Inflammatory macrophage treated with lipopolysaccharide for 1 hour (primary cell): ENCODE results near the gene GPR148.

Source experiments
- DNase-seq, 2 donors: peaks; one replicate each; pipeline ENCODE4 v3.0.0-alpha.2; 2020 to 2022

Gene GPR148

DNA sequence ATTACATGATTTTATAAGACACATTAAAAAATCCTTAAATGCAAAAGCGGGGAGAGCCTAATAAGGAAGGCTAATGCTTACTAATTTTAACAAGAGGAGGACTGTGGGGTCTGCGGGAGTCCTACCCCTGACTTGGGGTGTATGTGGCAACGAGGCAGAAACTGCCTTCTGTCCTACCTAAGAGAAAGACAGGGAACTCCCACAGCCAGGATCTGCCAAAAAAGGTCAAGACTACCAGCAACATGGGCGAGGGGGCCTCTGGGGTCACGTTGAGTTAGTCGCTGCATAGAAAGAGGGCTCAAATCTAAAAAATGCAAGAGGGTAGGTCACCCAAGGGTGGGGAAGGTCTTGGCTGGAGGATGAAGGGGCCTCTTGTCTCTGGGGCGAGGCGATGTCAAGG is 25.9 kb downstream of the GPR148 start:
- no peak for DNase-seq

DNA sequence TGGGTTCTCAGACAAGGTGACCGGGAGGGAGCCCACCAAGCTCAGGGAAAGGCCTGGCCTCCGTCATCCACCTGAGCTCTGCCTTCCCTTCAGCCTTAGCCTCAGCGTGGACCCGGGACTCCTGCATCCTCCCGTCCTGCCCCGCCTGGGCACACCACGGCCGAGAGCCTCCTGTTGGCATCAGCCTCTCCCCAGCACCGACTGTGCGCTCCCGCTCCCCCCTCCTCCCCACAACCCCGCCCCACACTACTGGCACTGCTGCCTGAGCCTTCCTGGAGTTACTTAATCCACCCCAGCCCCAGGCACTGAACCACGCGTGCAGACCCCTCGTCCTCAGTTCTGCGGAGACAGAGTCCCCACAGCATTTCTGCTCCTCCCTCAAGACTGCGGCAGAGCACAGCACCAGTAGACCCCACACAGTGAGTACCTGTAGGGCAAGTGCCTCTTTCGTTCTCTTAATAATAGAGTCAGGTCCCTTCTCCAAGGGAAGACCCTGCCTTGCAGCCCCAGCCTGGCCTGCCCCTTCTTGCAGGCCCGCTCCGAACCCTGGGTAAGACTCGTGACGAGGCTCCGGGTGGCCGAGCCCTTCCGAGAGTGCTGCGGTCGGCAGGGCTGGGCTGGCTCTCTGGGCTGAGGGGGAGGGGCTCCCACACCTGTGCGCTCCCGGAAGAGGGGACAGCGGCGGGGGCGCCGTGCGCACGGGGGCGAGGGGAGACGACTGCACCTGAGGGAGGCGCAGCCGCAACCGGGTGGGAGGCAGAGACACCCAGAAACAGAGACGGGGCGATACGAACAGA is 26.6 kb downstream of the GPR148 start, which contains the start of gene AMER3:
TSS of gene AMER3 (plus strand) at position 285 of the 797 bp plus-strand sequence. CDS start 6,533 bp downstream, outside the sequence.
- no peak for DNase-seq

DNA sequence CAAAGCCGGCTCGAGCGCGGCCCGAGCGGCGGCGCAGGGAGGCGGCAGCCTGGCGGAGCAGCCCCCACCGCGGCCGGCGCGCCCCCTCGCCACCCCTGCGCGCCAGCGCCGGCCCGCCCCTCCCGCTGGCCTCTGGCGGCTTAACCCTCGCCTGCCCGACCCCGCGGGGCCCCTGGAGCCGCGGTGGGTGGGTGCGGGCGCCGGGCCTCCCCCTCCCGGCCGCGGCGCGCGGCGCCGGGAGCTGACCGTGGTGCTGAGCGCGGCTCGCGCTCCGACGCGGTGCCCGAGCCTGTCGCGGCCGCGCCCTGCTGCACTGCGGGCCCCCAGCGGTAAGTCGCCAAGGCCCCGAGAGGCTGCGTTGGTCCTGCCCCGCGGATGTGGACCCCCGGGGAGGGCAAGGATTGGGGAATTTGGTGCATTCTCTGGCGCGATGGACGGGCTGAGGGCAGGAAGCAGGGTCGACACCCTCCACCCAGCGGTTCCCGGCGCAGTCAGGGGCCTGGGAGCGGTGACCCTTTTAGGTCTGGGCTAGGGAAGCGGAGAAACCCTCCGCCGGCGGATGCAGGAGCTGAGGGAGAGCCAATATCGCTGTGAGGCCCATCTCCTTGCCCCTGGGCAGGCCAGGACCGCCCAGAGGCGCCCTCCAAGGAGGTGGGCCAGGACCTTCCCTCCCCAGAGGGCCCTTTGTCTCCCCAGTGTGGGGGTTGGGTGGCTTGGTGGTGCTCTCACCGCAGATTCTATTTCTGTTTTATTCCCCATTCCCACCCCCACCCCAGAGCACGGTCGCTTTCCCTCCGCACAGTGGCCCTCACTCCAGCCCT is 27.4 kb downstream of the GPR148 start:
- no peak for DNase-seq

DNA sequence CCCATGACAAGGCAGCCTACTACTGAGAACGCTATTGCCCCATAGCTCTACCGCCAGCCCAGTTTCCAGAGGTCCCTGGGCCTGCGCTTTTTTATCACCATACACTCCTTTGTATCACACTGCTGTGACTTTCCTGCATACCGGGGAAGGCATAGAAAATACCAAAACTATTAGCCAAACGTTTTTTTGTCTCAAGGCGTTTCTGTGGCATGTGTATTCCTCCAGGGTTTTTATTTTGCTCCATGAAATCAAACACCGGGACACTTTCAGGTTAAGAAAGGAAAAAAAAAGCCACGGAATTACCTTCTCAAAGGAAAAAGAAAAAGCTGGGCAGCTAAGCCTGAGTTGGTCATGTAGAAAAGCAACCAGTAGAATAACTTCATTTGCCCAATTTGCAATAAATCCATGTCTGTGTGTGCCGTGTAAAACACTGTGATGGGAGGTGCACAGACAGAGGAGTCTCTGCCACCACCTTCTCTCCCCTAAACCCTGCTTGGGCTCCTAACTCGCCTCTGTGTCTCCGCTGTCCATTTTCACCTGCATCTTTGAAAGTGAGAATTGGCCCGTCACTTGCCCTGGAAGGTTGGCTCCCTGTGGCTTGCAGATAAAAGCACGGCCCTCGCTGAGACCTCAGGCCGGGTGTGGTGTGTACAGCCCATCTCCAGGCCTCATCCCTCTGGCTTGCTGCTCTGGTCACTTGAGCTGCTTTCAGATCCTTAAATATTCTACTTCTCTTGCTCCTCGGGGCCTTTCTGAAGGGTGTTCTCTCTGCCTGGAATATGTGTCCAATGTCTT is 28.2 kb downstream of the GPR148 start:
- DNase-seq, result no peak

DNA sequence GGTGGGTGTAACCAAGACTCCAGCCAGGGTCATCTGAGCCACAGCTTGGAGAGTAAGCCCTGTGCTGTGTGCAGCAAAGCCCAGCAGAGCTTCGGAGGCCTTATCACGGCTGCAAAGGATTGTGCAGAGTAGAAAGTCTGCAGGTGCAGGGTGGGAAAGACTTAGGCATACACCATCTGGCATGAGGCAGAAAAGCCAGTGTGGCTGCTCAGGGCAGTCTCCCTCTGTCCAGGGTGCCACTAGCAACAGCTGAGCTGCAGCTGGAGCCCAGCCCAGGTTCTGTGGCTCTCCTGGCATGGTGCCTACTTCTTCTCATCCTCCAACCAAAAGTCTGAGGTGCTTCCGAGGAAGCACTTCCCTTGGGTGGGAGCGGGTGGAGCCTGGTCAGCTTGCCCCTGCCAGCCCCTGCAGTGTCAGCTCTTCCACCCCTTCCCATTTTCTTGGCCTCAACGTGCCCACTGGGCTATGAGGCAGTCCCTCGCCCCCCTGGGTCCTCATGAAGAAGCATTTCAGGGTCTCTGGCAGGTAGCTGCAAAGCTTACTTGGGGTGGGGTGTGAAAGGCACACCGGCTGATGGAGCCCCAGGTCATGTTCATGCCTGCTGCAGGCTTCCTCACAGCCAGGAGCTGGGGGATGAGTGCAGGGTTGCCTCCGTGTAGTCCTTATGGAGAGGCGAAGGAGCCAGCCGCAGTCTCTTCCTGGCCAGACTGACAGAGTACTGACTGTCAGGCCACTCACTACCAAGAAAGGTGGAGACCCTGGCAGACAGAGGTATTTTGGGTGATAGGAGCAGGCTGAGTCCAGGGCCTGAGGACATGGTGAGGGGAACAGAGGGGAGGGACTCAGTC is 31.3 kb downstream of the GPR148 start:
- DNase-seq, result no peak

DNA sequence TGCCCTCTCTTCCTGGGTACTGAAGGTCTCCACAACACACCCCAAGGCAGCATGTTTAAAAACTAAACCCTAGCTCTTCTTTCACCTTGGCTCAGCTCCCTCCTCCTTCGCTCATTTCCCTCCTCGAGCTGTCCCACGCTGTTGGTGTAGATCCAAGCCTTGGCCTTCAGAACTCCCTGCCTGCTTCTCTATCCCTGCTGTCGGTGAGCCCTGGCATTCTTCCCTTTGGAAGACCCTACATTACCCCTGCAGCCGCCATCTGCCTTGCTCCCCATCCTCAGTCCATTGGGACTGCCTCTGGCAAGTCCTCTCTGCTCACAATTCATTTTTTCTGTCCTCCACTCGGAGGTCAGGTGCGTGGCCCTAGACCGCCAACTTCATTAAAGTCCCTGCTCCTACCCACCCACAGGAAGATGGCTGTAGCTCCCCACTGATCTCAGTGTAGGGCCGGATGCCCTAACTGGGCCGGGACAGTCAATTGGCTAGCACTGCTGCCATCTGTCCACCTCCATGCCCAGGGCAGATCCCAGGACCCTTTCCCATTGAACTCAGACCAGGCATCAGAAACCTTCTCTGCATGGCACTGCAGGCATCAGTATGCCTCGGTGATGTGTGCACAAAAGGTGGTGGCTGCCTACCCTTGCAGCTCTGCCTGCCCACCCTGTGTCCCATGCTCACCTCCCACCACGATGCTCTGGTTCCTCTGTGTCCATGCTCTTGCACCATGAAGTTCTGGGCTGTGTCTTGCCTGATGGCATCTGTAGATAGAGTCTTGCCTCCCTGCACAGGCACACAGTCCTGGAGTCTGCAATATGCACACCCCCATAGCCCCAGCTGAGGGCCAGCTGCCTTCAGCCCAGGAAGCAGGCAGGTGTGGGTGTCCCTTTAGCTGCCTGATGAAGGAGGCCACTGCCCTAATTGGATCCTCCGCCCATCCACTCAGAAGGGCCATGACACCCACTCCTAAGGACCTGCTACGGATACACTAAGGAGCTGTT is 32.2 kb downstream of the GPR148 start:
- DNase-seq, result no peak

DNA sequence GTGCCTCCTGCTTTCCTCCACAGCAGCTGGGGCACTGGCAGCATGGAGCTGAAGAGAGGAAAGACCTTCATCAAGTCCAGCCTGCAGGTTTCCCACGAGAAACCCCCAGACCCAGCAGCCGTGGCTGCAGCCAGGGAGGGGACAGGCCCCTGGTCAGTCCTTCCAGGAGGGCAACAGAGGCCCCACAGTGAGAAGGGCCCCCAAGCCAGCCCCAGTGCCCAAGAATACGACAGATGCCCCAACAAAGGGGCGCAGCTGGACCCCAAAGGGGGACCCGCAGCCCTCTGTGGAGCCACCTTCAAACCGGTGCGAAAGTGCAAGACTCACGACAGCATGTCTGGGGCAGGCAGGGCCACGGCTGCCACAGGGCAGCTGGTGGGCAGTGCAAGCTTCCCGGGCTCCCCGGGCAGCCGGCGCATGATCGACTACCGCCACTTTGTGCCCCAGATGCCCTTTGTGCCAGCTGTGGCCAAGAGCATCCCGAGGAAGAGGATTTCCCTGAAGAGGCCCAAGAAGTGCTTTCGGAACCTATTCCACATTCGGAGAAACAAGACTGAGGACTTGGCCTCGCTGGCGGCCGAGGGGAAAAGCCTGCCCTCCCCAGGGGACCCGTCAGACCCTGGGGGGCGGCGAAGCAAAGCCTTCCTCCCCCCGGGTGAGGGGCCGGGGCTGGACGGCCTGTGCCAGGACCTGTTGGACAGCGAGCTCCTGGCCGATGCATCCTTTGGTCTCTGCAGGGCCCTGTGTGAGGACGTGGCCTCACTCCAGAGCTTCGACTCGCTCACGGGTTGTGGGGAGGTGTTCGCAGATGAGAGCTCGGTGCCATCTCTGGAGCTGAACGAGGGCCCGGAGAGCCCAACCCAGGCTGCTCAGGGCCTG is 33.4 kb downstream of the GPR148 start:
- DNase-seq, result no peak

DNA sequence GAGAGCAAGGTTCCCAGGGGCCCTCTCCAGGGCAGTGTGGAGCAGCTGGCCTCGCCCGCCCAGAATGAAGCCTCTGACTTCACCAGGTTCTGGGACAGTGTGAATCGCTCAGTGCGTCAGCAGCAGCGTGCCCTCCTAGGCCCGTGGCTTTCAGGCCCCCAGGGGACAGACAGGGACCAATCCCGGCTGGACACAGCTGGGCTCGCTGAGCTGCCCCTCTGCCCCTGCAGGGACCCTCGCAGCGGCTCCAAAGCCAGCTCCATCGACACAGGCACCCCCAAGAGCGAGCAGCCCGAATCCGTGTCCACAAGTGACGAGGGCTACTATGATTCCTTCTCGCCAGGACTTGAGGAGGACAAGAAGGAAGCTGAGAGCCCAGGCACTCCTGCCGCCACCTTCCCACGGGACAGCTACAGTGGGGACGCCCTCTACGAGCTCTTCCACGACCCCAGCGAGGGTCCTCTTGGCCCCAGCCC is 34.1 kb downstream of the GPR148 start:
- no peak for DNase-seq

DNA sequence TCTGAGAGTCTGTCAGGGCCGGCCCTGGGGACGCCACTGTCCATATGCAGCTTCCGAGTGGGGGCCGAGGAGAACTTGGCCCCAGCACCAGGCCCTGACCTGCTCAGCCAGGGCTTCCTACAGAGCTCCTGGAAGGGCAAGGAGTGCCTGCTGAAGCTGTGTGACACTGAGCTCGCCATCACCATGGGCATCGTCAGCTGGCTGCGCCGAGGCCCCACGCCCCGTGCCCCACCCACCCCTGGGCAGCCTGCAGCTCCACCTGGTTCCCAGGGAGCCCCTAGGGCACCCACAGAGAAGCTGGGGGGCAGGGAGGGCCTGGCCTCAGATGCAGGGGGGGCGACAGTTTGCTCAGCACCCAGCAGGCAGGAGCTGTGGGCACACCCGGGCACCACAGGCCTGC is 34.5 kb downstream of the GPR148 start:
- DNase-seq, result no peak

DNA sequence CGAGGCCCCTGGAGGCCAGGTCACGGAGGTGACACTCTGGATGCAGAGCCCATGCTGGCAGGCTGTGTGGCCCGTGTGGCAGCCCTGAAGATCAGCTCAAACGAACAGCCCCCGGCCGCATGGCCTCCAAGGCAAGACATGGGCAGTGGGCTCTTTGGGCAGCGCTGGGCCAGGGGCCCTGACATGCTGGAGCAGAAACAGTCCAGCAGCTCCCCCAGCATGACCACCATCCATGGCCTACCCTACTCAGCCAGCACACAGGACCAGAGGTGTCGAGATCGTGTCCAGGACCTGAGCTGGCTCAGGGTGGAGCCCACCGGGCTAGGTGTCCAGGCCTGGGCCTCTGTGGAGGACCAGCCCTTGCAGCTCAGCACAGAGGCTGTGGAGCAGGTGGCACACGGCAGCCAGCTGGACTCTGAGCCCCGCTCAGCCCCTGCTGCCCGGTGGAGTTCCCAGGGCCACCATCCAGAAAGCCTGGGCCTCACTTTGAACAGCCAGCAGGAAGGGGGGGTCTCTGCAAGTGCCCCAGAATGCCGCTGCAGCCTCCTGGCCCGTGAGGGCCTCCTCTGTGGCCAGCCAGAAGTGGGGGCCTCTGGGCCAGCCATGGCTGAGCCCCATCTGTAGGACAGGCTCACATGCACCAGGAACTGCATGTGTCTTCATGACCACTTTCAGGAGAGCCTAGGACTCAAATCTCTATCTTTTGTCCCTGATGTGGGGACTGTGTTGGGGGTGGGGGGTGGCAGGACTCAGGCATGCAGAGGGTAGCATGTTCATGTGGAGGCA is 35.4 kb downstream of the GPR148 start:
- no peak for DNase-seq

DNA sequence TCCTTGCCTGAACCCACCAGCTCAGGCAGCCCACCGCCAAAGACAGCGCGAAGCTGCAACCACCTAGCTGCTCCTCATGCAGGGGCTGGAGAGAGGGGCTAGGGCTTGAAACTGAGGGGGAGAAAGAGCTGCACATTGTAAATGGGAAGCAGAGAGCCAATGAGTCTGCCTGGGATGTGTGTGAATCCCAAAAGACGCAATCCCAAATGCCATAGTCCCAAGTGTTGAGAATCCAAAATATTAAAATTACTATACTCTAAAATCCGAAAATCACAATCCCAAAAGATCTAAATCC is 35.9 kb downstream of the GPR148 start:
- DNase-seq, result no peak

DNA sequence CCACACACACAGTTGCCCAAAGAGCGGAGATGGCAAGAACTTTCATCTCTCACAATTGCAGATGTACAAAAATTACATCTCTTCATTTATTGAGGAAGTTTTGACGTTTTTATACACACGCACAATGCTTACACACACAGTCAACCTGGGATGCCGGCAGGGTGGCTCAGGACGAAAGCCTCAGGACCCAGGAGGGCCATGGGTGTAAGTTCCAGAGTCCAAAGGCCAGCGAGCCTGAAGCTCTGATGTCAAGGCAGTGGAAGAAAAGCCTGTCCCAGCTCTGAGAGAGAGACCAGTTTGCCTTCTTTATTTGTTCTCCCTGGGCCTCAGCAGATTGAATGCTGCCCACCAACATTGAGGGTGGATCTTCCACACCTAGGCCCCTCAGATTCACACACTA is 36.6 kb downstream of the GPR148 start:
- no peak for DNase-seq

DNA sequence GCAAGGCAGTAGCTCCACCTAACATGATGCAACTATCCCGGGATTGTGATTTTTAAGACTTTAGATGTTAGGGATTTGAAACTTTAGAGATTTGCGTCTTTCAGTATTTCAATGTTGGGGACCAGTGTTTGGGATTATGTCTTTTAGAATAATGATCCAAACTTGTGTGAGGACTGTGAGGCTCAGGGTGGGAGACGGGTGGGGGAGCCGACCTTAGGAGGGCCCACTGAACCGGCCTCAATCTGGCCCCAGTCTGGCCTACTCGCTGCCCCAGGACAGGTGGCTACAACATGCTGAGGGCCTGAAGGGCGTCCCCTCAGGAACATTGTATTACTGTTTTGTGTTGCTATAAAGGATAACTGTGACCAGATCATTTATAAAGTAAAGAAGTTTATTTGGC is 37.2 kb downstream of the GPR148 start:
- no peak for DNase-seq

DNA sequence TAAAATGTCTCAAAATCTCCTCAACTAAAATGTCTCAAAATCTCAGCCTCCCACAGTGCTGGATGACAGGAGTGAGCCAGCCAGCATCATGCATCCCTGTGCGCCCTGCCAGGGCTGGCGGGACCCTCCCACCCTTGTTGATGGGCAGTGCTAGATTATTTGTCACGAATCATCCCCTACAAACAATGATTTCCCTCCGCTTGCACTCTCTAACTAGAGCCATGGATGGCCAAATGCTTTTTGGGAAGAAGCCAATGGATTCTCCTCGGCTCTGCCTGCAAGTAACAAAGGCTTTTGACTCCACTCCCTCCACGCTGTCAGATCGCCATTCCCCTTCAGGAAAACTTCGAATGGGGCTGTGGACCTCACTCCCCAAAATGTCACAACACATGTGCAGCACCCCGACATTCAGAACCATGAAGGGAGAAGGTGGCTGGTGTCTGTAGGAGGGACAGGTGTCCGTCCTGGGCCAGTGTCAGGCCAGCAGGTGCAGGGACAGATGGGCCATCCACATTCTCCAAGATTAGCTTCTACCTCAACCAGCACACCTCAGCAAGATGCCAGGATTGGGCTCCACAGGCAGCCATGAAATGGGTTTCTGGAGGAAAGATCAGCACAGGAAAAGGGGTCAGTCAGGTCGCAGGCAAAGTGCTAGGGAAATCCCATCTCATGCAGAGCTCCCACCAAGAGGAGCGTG is 38.0 kb downstream of the GPR148 start:
- no peak for DNase-seq

DNA sequence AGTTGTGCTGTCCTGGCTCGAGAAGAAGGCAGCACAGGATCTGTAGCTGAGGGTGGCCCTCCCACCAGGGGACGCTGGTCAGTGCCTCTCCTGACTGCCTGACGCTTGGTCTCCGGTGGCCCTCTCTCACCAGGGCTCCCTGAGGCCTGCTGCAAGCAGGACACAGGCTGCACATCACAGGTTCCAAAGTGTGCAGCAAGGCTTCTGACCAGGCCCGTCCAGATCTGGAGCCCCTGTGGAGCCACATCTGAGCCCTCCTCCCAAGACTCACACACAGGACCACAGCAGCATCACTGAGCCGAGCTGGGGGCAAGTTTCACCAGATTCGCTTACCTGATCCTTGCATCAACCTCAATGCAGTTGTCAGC is 38.5 kb downstream of the GPR148 start:
- DNase-seq, result no peak

DNA sequence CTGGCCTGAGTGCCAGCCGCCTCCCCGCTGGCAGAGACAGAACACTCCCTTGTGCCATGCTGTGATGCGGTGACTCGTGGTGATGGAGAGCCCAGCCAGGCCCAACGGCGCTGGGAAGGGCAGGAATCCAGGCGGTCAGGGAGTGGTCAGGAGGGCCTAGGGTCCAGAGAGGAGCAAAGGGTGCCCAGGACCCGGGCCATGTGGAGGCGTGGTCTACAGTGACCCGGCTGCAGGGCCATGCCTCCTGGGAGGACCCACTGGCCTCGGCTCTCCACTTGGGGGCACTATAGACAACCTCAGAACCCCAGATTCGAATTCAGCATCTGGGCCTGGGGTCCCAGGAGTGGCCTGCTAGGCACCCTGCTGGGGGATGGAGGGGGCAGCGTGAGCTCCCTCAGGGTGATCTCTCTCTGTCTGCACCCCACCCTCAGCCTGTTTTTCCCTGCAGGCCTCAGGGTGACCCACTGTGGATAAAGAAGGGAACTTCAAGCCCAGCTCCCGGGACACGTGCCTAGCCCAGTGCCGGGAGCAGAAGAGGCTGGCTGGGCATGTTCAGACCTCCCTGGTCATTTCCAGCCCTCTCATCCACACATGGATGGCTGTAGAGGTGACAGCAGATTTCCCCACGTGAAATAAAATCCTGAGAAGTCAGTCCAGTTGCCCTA is 39.5 kb downstream of the GPR148 start:
- no peak for DNase-seq

DNA sequence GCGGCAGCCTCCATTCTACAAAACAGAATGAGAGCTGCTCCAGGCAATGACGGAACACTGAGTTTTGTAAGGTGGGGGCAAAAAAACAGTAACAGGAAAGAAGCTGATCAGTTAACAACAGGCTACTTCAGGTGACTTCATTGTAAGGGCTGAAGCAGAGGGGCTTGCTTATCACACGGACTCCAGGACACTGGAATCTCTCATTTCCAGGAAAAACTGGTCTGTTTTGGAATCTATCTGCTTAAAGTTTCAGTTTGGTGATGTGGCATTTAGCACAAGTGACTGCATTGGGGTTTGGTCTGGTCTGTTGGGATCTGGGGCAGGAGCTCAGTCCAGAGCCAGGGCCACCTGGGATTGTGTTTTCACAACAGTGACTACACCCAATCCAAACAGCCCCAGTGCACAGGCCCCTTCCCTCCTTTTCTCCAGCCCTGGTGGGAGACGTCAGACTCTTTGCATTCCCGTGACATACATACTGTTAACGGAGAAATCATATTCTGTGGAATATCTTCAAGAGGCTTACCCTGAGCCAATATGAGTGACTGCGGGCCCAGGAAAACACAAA is 40.6 kb downstream of the GPR148 start:
- no peak for DNase-seq

DNA sequence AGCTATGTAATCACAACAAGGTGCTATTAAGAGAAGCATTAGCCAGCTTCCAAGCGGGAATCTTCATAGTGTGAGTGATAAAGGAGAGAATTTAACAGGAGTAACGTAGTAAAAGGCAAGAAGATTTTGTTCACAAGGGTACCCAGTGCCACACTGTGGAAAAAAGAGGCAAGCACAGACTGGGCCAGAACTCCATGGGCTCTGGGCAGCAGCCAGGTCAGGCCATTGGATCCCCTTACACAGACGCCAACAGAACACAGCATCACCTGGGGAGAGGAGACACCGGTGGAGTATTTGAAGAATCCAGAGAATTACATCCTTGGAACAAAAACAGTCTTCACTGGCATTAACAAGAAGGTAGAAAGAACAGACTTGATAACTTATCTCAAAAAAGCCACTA is 47.7 kb downstream of the GPR148 start:
- no peak for DNase-seq
